K562 (cell line): Measurements from ENCODE around the gene S100A6. TPM values are rescaled to one million over a fixed set of nuclear protein-coding genes. Genes with fewer than 3 reads are reported as not detected.

Experiments
- ATAC-seq: fragments of 200-7000 bp; cut with Tn5 transposase; 3 replicates; pipeline ENCODE4 v1.9.1; 2020; ENCODE audit warnings: moderate library complexity
- BruUV-seq: library from RNA; stranded (reverse); fragments of 400-500 nt; replicated peaks from 2 replicates; lab custom pipeline; 2021; lab: Mats Ljungman, UMichigan
- CTCF ChIA-PET: fragments of 300-600 bp; formaldehyde crosslinking; extraction: SDS; loops from one replicate; lab custom pipeline; 2021; ENCODE audit warnings: low intra/inter-chr PET ratio; lab: Yijun Ruan, JAX
- POLR2A ChIA-PET: fragments of 300-600, 350-650 bp; sonication (Branson Sonifier 250); formaldehyde crosslinking; extraction: SDS; loops from one replicate; lab custom pipeline; 2021; ENCODE audit warnings: antibody characterized with exemption, inconsistent platforms; lab: Yijun Ruan, JAX
- DNase-seq, 4 experiments: peaks; one replicate each; pipeline versions ENCODE4 v3.0.0 to v3.0.0-alpha.2; 2011 to 2018; ENCODE audit warnings: low spot score in 3 of 4, mixed read lengths in 3 of 4; ENCODE audit errors: extremely low read depth in 1 of 4
- FAIRE-seq: peaks from 2 replicates; lab custom pipeline; 2011; peaks lifted over from hg19 to GRCh38; lab: Jason Lieb, UNC
- H2AFZ ChIP-seq: 2 replicates; pipeline ENCODE4 v1.6.0; 2011; ENCODE audit warnings: low read depth, low read length, control low read depth, inconsistent platforms
- H3K27ac ChIP-seq: fragments of 200-600 bp; 3 replicates; pipeline ENCODE4 v1.8.0; 2011; ENCODE audit warnings: low read depth, mild to moderate bottlenecking, control low read depth, inconsistent platforms, low read length, moderate library complexity, mixed read lengths; ENCODE audit errors: extremely low read depth
- H3K27me3 ChIP-seq, 2 experiments: fragments of 300-600 bp in 1 of 2; 2 replicates in 1 of 2; 3 replicates in 1 of 2; pipeline versions ENCODE4 v1.6.0 to v1.8.0; 2011; ENCODE audit warnings: inconsistent platforms in 2 of 2, low read length in 2 of 2, mild to moderate bottlenecking in 1 of 2, mixed read lengths in 1 of 2, moderate library complexity in 1 of 2; ENCODE audit not compliant: control insufficient read depth in 2 of 2, insufficient read depth in 2 of 2
- H3K36me3 ChIP-seq: fragments of 300-600 bp; 3 replicates; pipeline ENCODE4 v1.8.0; 2011; ENCODE audit warnings: mild to moderate bottlenecking, low read length, inconsistent platforms; ENCODE audit not compliant: control insufficient read depth, insufficient read depth
- H3K4me1 ChIP-seq, 2 experiments: fragments of 200-600 bp in 1 of 2; replicated peaks in 1 of 2; 2 replicates in 1 of 2; 3 replicates in 1 of 2; pipeline versions ENCODE4 v1.5.1 to v1.8.0; 2011; ENCODE audit warnings: inconsistent platforms in 2 of 2, low read length in 2 of 2, mild to moderate bottlenecking in 1 of 2, mixed read lengths in 1 of 2, moderate library complexity in 1 of 2; ENCODE audit not compliant: control insufficient read depth in 2 of 2, insufficient read depth in 2 of 2
- H3K4me2 ChIP-seq: 2 replicates; pipeline ENCODE4 v1.6.1; 2011; ENCODE audit warnings: low read length, control low read depth, inconsistent platforms, mixed read lengths; ENCODE audit not compliant: insufficient read depth
- H3K4me3 ChIP-seq: fragments of 200-600 bp; sonication (generic), shearing (Covaris generic); 2 replicates; pipeline ENCODE4 v1.5.1; 2016; ENCODE audit warnings: control low read depth, inconsistent platforms
- H3K79me2 ChIP-seq: fragments of 200-600 bp; 3 replicates; pipeline ENCODE4 v1.8.0; 2011; ENCODE audit warnings: low read length, inconsistent platforms; ENCODE audit not compliant: control insufficient read depth, insufficient read depth
- H3K9ac ChIP-seq, 2 experiments: 2 replicates each; pipeline versions ENCODE4 v1.6.0 to v1.6.1; 2011; ENCODE audit warnings: low read depth in 2 of 2, low read length in 2 of 2, control low read depth in 1 of 2, inconsistent platforms in 1 of 2, mild to moderate bottlenecking in 1 of 2, mixed read lengths in 1 of 2; ENCODE audit not compliant: insufficient read depth in 1 of 2
- H3K9me1 ChIP-seq: one replicate; pipeline ENCODE4 v1.6.0; 2011; ENCODE audit warnings: inconsistent platforms, mild to moderate bottlenecking, low read length, moderate library complexity; ENCODE audit not compliant: control insufficient read depth, insufficient read depth
- H3K9me3 ChIP-seq: replicated peaks from 2 replicates; pipeline ENCODE4 v1.5.1; 2011; ENCODE audit warnings: low read depth, low read length, inconsistent platforms; ENCODE audit not compliant: control insufficient read depth, insufficient read depth
- H4K20me1 ChIP-seq: replicated peaks from 2 replicates; pipeline ENCODE4 v1.6.1; 2011; ENCODE audit warnings: low read length, inconsistent platforms, mixed read lengths; ENCODE audit not compliant: control insufficient read depth, insufficient read depth
- DDX20 ChIP-seq: fragments of 450-650 bp; IDR thresholded peaks from 2 replicates; pipeline ENCODE4 v1.6.1; 2016; ENCODE audit warnings: missing genetic modification characterization, low read depth, mild to moderate bottlenecking, missing compliant biosample characterization, moderate library complexity
- DMBX1 ChIP-seq: fragments of 250-450 bp; sonication (Bioruptor Pico); IDR thresholded peaks from 2 replicates; pipeline ENCODE4 v1.8.0; 2022; ENCODE audit warnings: inconsistent platforms, mild to moderate bottlenecking, moderate library complexity, borderline replicate concordance
- LCOR ChIP-seq: sonication (generic); formaldehyde crosslinking; IDR thresholded peaks from 2 replicates; pipeline ENCODE4 v1.8.0; 2022; ENCODE audit warnings: mild to moderate bottlenecking, missing genetic modification reagents
- NFRKB ChIP-seq: fragments of 450-650 bp; IDR thresholded peaks from 2 replicates; pipeline ENCODE4 v1.6.1; 2016; ENCODE audit warnings: low read depth
- NFXL1 ChIP-seq: fragments of 450-650 bp; formaldehyde crosslinking; IDR thresholded peaks from 2 replicates; pipeline ENCODE4 v1.4.0; 2021; ENCODE audit warnings: mild to moderate bottlenecking
- PTTG1 ChIP-seq: fragments of 450-650 bp; IDR thresholded peaks from 2 replicates; pipeline ENCODE4 v1.6.1; 2016; ENCODE audit warnings: low read depth, mild to moderate bottlenecking, missing genetic modification characterization, missing compliant biosample characterization
- SMAD3 ChIP-seq: fragments of 450-650 bp; formaldehyde crosslinking; conservative IDR thresholded peaks from 2 replicates; pipeline ENCODE4 v1.4.0; 2020; ENCODE audit warnings: mild to moderate bottlenecking
- TEAD2 ChIP-seq: fragments of 450-650 bp; IDR thresholded peaks from 2 replicates; pipeline ENCODE4 v1.6.1; 2016; ENCODE audit warnings: missing genetic modification characterization, control low read depth, missing compliant biosample characterization
- ZNF584 ChIP-seq: fragments of 200-800 bp; sonication (Bioruptor generic); IDR thresholded peaks from 2 replicates; pipeline ENCODE4 v1.6.1; 2016; ENCODE audit warnings: low read depth, mild to moderate bottlenecking, missing genetic modification characterization, missing compliant biosample characterization
- ZNF830 ChIP-seq: fragments of 250-450 bp; sonication (Bioruptor Pico); IDR thresholded peaks from 2 replicates; pipeline ENCODE4 v1.5.0; 2021; ENCODE audit warnings: mild to moderate bottlenecking
- WGBS: fragments of 100-300 bp; shearing (Covaris generic); methylation state at CpG from one replicate; pipeline ENCODE4 v1.1.6; 2016; ENCODE audit warnings: low coverage, mixed read lengths; ENCODE audit not compliant: insufficient coverage; ENCODE audit errors: missing lambda C conversion rate; 5-methylcytosine and 5-hydroxymethylcytosine counted together
- in situ Hi-C: fragments of 300-500 bp; cut with MboI; formaldehyde crosslinking; loops from 4 replicates; pipeline ENCODE4 v1.15.0; 2018; ENCODE audit warnings: inconsistent platforms, mixed read lengths
- intact Hi-C: fragments of 100-400 bp; cut with micrococcal nuclease; formaldehyde crosslinking; loops from 2 replicates; pipeline ENCODE4 v1.14.2; 2022
- polyA plus RNA-seq, 8 experiments: library from polyadenylated mRNA; depleted of rRNA in 4 of 8; stranded (reverse) in 5 of 8; unstranded in 3 of 8; fragments of >200 nt; fragmentation: Nextera tagmentation in 2 of 8; fragmentation: Illumina TruSeq in 1 of 8; extraction: Ambion mirVana in 2 of 8; extraction: Trizol in 1 of 8; gene quantifications; 2 replicates each; pipeline versions ENCODE4 v1.2.1 to v1.2.3, GENCODE V29; 2011 to 2014; ENCODE audit warnings: inconsistent platforms in 1 of 8, missing spikeins in 1 of 8
- total RNA-seq, 7 experiments: library from RNA; depleted of rRNA in 6 of 7; stranded (reverse); fragments of >200 nt in 6 of 7; fragmentation: Illumina TruSeq in 2 of 7; extraction: Trizol in 2 of 7; gene quantifications; 2 replicates each; pipeline versions ENCODE4 v1.2.1 to v1.2.3, GENCODE V29; 2011 to 2021; ENCODE audit warnings: low replicate concordance in 1 of 7
- TF ChIP-seq, protein P1 (sequence below): fragments of 450-650 bp; IDR thresholded peaks from 2 replicates; pipeline ENCODE4 v1.6.1; 2017; ENCODE audit warnings: antibody characterized with exemption, mild to moderate bottlenecking
- TF ChIP-seq, protein P2 (sequence below): fragments of 450-650 bp; formaldehyde crosslinking; IDR thresholded peaks from 2 replicates; pipeline ENCODE4 v1.4.0; 2020; ENCODE audit warnings: mild to moderate bottlenecking, moderate library complexity

Gene S100A6
- total and polyA plus RNA-seq, 9 of the 15 experiments (the other 6 are each of a cell fraction or from before 2014, with no cell fraction given) = 9.8 to 66.5 (median 23.2) TPM

DNA sequence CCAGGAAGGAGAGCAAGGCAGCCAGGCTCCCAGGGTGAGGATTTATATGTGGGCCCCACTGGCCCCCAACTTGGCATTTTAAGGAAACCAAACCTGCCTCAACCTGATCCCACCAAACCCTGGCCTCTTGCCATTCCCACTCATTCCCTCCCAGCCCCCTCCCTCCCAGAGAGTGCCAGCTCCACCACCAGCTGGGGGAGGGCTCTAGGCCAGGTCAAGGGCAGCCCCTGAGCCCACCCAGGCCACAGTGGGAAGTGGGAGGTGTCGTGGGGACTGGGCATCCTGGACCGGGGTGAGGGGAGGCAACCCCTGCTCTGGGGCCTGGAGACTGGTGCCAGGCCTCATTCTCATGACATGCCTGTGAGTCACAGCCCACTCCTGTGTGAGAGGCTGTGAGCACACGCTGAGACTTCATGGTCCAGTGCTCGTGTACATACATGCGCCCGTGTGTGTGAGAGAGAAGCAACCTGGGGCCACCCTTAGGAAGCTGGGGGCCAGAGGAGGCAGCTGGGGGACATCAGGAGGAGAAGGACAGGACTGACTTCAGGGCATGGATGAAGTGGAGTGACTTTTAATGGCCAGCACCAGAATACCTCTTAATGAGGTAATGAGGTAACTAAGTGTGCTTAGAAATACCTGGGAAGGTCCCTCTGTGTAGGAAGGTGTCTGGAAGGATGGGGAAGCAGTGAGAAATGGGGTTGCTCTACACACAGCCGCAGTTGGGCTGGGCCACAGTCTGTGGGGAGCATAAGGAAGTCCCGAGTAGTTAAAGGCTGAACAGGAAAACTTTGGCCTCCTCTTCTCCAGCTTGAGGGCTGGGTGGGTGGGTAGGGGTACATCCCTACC, 30.0 kb upstream of the S100A6 start, which contains the start of gene S100A2:
TSS of gene S100A2 (minus strand) at position 316 of the 846 bp plus-strand sequence. CDS start 1,967 bp downstream, outside the sequence.
- DNase-seq (peak in 1 of 4 experiments; percentile 35), FAIRE-seq (peak; percentile 42), ATAC-seq (peak; percentile 31)
- in situ Hi-C loops = loop anchor here (5.0 to 10.0 kb wide), 2 partner anchors 33 to 51 kb away; no protein-coding TSS in a partner anchor
- Histone ChIP-seq H3K9ac (peak within 1 kb of the TSS; percentile 60 to 89; a peak in 3 of 4 replicates), H3K27ac (peak within 1 kb of the TSS; percentile 95), H3K4me2 (peak within 1 kb of the TSS; percentile 62), H3K27me3 (no peaks in the 10 kb centered on the region), H4K20me1 (no peaks in the 10 kb centered on the region), H3K4me3 (no peak within 1 kb of the TSS), H3K9me3 (no peaks in the 10 kb centered on the region), H2AFZ (peak within 1 kb of the TSS; percentile 91), H3K36me3 (no peaks in the 10 kb centered on the region), H3K4me1 (peaks cover 35 to 38% of the 10 kb centered on the region in 2 experiments), H3K9me1 (peaks cover 9% of the 10 kb centered on the region), H3K79me2 (no peaks in the 10 kb centered on the region)
- BruUV-seq = no TSS peak
- TF ChIP-seq, protein P1, sequence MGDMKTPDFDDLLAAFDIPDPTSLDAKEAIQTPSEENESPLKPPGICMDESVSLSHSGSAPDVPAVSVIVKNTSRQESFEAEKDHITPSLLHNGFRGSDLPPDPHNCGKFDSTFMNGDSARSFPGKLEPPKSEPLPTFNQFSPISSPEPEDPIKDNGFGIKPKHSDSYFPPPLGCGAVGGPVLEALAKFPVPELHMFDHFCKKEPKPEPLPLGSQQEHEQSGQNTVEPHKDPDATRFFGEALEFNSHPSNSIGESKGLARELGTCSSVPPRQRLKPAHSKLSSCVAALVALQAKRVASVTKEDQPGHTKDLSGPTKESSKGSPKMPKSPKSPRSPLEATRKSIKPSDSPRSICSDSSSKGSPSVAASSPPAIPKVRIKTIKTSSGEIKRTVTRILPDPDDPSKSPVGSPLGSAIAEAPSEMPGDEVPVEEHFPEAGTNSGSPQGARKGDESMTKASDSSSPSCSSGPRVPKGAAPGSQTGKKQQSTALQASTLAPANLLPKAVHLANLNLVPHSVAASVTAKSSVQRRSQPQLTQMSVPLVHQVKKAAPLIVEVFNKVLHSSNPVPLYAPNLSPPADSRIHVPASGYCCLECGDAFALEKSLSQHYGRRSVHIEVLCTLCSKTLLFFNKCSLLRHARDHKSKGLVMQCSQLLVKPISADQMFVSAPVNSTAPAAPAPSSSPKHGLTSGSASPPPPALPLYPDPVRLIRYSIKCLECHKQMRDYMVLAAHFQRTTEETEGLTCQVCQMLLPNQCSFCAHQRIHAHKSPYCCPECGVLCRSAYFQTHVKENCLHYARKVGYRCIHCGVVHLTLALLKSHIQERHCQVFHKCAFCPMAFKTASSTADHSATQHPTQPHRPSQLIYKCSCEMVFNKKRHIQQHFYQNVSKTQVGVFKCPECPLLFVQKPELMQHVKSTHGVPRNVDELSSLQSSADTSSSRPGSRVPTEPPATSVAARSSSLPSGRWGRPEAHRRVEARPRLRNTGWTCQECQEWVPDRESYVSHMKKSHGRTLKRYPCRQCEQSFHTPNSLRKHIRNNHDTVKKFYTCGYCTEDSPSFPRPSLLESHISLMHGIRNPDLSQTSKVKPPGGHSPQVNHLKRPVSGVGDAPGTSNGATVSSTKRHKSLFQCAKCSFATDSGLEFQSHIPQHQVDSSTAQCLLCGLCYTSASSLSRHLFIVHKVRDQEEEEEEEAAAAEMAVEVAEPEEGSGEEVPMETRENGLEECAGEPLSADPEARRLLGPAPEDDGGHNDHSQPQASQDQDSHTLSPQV = peak; percentile 75
- peak; percentile 74 for TF ChIP-seq ZNF584 (CRISPR knock-in tag)
- peak; percentile 19; the same call in 1 of the 2 replicates for TF ChIP-seq DMBX1 (CRISPR knock-in tag)
- TF ChIP-seq ZNF830 (CRISPR knock-in tag) = no peak
- TF ChIP-seq SMAD3 (CRISPR knock-in tag) = 0 out of 2 replicates have a peak, but pooled peaks have one; percentile 44
- 0 out of 2 replicates have a peak, but pooled peaks have one; percentile 5 for TF ChIP-seq LCOR (CRISPR knock-in tag)
- TF ChIP-seq PTTG1 (tag) = 0 out of 2 replicates have a peak, but pooled peaks have one; percentile 25
- TF ChIP-seq TEAD2 (tag) = no peak
- no peak for TF ChIP-seq DDX20
- TF ChIP-seq, protein P2, sequence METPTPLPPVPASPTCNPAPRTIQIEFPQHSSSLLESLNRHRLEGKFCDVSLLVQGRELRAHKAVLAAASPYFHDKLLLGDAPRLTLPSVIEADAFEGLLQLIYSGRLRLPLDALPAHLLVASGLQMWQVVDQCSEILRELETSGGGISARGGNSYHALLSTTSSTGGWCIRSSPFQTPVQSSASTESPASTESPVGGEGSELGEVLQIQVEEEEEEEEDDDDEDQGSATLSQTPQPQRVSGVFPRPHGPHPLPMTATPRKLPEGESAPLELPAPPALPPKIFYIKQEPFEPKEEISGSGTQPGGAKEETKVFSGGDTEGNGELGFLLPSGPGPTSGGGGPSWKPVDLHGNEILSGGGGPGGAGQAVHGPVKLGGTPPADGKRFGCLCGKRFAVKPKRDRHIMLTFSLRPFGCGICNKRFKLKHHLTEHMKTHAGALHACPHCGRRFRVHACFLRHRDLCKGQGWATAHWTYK (CRISPR knock-in tag) = peak; percentile 47; the same call in 1 of the 2 replicates
- TF ChIP-seq NFRKB = peak; percentile 33
- 0 out of 2 replicates have a peak, but pooled peaks have one; percentile 51 for TF ChIP-seq NFXL1 (CRISPR knock-in tag)
- 57% methylated on average over 8 of the region's 8 CpGs for WGBS
- CTCF ChIA-PET = interaction anchor here (5.0 kb wide), 1 partner anchor 55 kb away, joined by 58 read pairs; no protein-coding TSS in a partner anchor
- POLR2A ChIA-PET = interaction anchor here (1.0 to 1.2 kb wide), 3 partner anchors 37 to 63 kb away, joined by 3 to 4 read pairs (median 3); partner anchors contain the start of gene S100A1
- intact Hi-C loops = loop anchor here (5.0 kb wide), 1 partner anchor 182 kb away; no protein-coding TSS in a partner anchor
